ENCODE measurements around the gene SLC51B.

SLC51B gene

GRCh38 chr15:65044724-65045481 is at the start of gene SLC51B:
Gene SLC51B, plus strand, starts transcription at chr15:65045387. Its CDS starts 4,618 bp downstream, at chr15:65050005.
- no peaks in the 10 kb centered on the region for H3F3A ChIP-seq (ENCODE audit: low read depth)
- peaks cover 4% of the 10 kb centered on the region for H3K4me1 ChIP-seq (ENCODE audit: insufficient read depth, low read length, poor library complexity, severe bottlenecking)
- no peaks in the 10 kb centered on the region for H3K9me3 ChIP-seq (ENCODE audit: insufficient read depth, low read depth, low read length)
- no peaks in the 10 kb centered on the region for H3K36me3 ChIP-seq (ENCODE audit: insufficient read depth, low read length)
- H3K9ac ChIP-seq (ENCODE audit: low read depth, low read length, poor library complexity, severe bottlenecking), result no peak within 1 kb of the TSS
- H3K79me2 ChIP-seq (ENCODE audit: insufficient read depth, low read length), result no peaks in the 10 kb centered on the region
- no peak within 1 kb of the TSS for H3K4me2 ChIP-seq (ENCODE audit: low read depth, low read length, poor library complexity, severe bottlenecking)
- H3K27me3 ChIP-seq (ENCODE audit: insufficient read depth, low read length, poor library complexity, severe bottlenecking), result no peaks in the 10 kb centered on the region
- TF ChIP-seq EZH2phosphoT487 (IDR thresholded peaks at IDR 0.05; ENCODE audit: borderline replicate concordance), result no peak
- TF ChIP-seq, protein P1, sequence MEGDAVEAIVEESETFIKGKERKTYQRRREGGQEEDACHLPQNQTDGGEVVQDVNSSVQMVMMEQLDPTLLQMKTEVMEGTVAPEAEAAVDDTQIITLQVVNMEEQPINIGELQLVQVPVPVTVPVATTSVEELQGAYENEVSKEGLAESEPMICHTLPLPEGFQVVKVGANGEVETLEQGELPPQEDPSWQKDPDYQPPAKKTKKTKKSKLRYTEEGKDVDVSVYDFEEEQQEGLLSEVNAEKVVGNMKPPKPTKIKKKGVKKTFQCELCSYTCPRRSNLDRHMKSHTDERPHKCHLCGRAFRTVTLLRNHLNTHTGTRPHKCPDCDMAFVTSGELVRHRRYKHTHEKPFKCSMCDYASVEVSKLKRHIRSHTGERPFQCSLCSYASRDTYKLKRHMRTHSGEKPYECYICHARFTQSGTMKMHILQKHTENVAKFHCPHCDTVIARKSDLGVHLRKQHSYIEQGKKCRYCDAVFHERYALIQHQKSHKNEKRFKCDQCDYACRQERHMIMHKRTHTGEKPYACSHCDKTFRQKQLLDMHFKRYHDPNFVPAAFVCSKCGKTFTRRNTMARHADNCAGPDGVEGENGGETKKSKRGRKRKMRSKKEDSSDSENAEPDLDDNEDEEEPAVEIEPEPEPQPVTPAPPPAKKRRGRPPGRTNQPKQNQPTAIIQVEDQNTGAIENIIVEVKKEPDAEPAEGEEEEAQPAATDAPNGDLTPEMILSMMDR (conservative IDR thresholded peaks at IDR 0.05; ENCODE audit: low read length), result no peak
- no peak within 1 kb of the TSS for H2AFZ ChIP-seq (ENCODE audit: low read length)
- no peak within 1 kb of the TSS for H3K4me3 ChIP-seq (ENCODE audit: low read length, poor library complexity, severe bottlenecking)
- no peaks in the 10 kb centered on the region for H4K20me1 ChIP-seq (ENCODE audit: insufficient read depth, low read length, poor library complexity, severe bottlenecking)
- no peaks in the 10 kb centered on the region for H3K9me2 ChIP-seq (replicated peaks; ENCODE audit: low read depth, low read length)

- H4K20me1 ChIP-seq (ENCODE audit: insufficient read depth, low read length, poor library complexity, severe bottlenecking), result no peaks in the 10 kb centered on the region
- H3K4me3 ChIP-seq (ENCODE audit: low read length, poor library complexity, severe bottlenecking), result no peak overlapping the region
- no peak overlapping the region for H2AFZ ChIP-seq (ENCODE audit: low read length)
- no peaks in the 10 kb centered on the region for H3K36me3 ChIP-seq (ENCODE audit: insufficient read depth, low read length)
- no peak for TF ChIP-seq EZH2phosphoT487 (IDR thresholded peaks at IDR 0.05; ENCODE audit: borderline replicate concordance)
- H3K27me3 ChIP-seq (ENCODE audit: insufficient read depth, low read length, poor library complexity, severe bottlenecking), result no peaks in the 10 kb centered on the region
- H3K79me2 ChIP-seq (ENCODE audit: insufficient read depth, low read length), result no peaks in the 10 kb centered on the region
- no peak overlapping the region for H3K4me2 ChIP-seq (ENCODE audit: low read depth, low read length, poor library complexity, severe bottlenecking)
- no peak overlapping the region for H3K9ac ChIP-seq (ENCODE audit: low read depth, low read length, poor library complexity, severe bottlenecking)
- H3F3A ChIP-seq (ENCODE audit: low read depth), result no peaks in the 10 kb centered on the region
- no peaks in the 10 kb centered on the region for H3K4me1 ChIP-seq (ENCODE audit: insufficient read depth, low read length, poor library complexity, severe bottlenecking)
- no peaks in the 10 kb centered on the region for H3K9me3 ChIP-seq (ENCODE audit: insufficient read depth, low read depth, low read length)
- H3K9me2 ChIP-seq (replicated peaks; ENCODE audit: low read depth, low read length), result no peaks in the 10 kb centered on the region
Observed at GRCh38 chr15:64997066-64997465, 48.1 kb upstream of the SLC51B start.

- no peak overlapping the region for H2AFZ ChIP-seq (ENCODE audit: low read length)
- no peaks in the 10 kb centered on the region for H3K36me3 ChIP-seq (ENCODE audit: insufficient read depth, low read length)
- no peak overlapping the region for H3K4me3 ChIP-seq (ENCODE audit: low read length, poor library complexity, severe bottlenecking)
- H3K4me2 ChIP-seq (ENCODE audit: low read depth, low read length, poor library complexity, severe bottlenecking), result no peak overlapping the region
- H3F3A ChIP-seq (ENCODE audit: low read depth), result no peaks in the 10 kb centered on the region
- no peaks in the 10 kb centered on the region for H3K27me3 ChIP-seq (ENCODE audit: insufficient read depth, low read length, poor library complexity, severe bottlenecking)
- no peaks in the 10 kb centered on the region for H3K79me2 ChIP-seq (ENCODE audit: insufficient read depth, low read length)
- no peaks in the 10 kb centered on the region for H3K4me1 ChIP-seq (ENCODE audit: insufficient read depth, low read length, poor library complexity, severe bottlenecking)
- TF ChIP-seq, protein P1 (conservative IDR thresholded peaks at IDR 0.05; ENCODE audit: low read length), result no peak
- no peak for TF ChIP-seq EZH2phosphoT487 (IDR thresholded peaks at IDR 0.05; ENCODE audit: borderline replicate concordance)
- H3K9me2 ChIP-seq (replicated peaks; ENCODE audit: low read depth, low read length), result no peaks in the 10 kb centered on the region
- no peaks in the 10 kb centered on the region for H4K20me1 ChIP-seq (ENCODE audit: insufficient read depth, low read length, poor library complexity, severe bottlenecking)
- H3K9ac ChIP-seq (ENCODE audit: low read depth, low read length, poor library complexity, severe bottlenecking), result no peak overlapping the region
- no peaks in the 10 kb centered on the region for H3K9me3 ChIP-seq (ENCODE audit: insufficient read depth, low read depth, low read length)
Observed at GRCh38 chr15:64997745-64998375, 47.3 kb upstream of the SLC51B start.
